NCI-H510A (cell line): Measurements from ENCODE around the gene PARP4.
"Not testable (repeated sequence)": the region's sequence is repeated elsewhere in the genome, so short reads cannot be mapped to it uniquely, and the experiment has no call there.

Experiments
- DNase-seq: peaks from one replicate; lab custom pipeline; 2025; lab: John Stamatoyannopoulos, UW

PARP4 gene

GRCh38 chr13:24505756-24506155, 6.8 kb downstream of the PARP4 start:
- DNase-seq = no peak

GRCh38 chr13:24505256-24505655, 7.3 kb downstream of the PARP4 start:
- DNase-seq = no peak

DNA sequence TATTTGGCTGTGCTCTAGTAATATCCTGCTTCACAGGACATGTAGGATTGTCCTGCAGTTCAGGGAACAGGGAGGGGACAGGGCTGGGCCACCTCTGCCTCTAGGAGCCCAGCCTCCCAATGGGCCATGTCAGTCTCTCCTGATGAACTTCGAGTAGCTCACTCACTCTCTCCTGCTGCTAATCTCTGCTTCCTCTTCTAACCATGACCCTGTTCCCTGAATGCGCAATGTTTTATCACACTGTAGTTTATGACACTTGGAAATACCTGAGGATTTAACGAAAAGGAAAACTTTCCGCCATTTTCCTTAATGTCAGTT, 9.2 kb downstream of the PARP4 start:
- no peak for DNase-seq

DNA sequence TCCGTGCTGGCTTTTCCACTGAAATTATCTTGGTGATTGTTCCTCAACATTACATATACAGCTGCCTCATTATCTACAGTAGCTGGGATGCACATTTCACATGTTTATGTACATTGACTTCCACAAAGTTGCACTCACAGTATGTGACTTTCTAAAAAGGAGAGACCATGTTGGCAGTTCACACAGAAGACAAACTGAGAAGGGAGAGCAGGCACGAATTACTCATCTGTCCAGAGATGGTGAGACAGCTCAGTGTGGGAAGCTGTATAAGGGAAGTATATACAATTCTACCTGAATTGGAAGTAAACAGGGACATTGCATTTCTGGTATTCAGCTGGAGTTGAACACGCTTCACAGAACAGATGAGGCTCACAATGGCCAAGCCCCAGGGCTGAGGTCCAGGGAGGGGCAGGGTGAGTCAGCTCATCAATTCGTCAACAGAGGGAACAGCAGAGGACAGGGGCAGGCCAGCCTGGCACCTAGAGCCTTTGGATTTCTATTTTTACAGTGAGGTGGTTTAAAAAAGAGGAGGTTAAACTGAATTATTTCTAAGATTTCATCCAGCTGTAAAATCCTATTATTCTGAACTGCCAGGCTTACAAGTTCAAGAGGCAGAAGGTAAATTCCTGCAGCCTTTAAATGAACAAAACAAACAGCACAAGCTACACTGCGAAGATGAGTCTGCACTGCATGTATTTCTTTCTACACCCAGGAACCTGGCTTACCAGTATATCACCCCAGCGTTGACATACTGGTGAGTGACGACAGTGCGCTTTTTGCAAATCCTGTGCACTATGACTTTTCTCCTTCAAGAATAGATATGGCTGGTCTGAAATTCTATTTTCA, 9.8 kb downstream of the PARP4 start:
- no peak for DNase-seq

- no peak for DNase-seq
Observed at GRCh38 chr13:24500977-24501376, 11.6 kb downstream of the PARP4 start.

DNA sequence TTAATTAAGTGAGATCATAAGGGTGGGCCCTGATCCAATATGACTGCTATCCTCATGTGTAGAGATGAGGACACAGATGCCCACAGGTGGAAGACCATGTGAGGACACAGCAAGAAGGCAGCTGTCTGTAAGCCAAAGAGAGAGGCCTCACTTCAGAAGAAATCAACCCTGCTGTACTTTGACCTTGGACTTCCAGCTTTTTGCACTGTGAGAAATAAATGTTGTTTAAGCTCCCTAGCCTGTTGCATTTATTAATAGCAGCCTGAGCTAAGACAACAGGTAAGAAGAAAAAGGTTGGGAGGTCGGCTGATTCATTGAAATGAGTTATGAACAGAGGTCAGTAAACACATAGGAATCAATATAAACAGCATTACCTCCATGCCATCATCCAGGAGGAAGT, 14.8 kb downstream of the PARP4 start:
- no peak for DNase-seq

- DNase-seq = not testable (repeated sequence)
Observed at GRCh38 chr13:24496295-24496694, 16.3 kb downstream of the PARP4 start.

DNA sequence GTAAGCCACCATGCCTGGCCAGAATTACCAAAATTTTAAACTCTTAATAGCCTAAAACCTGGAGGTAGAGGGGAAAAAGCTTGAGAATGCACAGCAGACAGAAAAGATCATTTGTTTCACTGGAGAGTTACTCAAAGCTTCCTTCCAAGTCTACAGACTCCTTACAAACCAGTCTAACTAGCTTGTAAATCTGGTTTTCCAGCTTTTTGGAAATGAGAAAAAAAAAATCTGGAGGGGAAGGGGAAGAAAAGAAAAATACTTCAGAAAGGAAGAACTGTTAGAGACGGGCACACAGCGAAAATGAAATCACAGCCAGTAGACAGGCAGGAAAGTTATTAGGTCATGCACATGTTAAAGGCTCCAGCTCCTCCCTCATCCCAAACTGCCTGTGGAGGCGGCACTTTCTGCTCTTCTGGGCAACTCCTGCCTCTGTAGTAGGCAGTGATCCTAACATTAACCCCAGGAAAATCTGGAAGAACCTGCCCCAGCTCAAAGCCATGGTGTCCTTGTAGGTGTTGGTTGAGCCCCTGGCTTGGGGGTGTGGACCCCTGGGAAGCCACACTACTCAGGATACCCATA, 17.3 kb downstream of the PARP4 start:
- no peak for DNase-seq

- no peak for DNase-seq
Observed at GRCh38 chr13:24493356-24493755, 19.2 kb downstream of the PARP4 start.

DNA sequence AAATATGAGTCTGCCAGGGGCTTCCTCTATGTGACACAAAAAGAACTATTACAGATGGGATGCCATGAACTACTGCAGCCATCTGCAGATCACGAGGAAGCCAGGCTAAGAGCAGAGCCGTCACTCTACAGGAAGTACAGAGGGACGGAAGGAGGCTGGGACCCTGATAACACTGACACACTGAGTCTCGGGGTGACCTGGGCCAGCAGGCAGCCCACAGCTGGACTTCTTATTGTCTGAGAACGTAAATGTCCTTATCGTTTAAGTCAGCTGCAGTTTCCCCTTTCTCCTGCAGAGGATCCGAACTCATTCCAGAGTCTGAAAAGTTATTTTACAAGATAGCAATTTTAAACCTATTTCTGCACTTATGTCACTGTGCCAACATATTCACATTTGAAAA, 20.7 kb downstream of the PARP4 start:
- no peak for DNase-seq

GRCh38 chr13:24489721-24490120, 22.9 kb downstream of the PARP4 start:
- DNase-seq = no peak

DNA sequence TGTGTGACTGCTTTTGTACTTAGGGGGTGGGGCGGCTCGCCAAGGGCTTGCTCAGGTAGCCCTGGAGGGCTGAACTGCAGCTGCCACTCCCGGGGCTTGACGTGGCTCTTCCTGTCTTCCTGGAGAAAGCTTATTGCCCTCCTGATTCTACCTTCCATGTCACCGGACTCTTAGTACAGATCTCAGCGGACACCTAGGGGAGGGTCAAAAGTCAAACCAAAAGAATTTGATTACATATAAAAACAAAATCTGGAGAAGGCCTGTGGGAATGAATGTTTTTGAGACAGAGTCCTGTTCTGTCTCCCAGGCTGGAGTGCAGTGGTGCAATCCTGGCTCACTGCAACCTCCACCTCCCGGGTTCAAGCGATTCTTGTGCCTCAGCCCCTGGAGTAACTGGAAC, 24.5 kb downstream of the PARP4 start:
- not testable (repeated sequence) for DNase-seq

- DNase-seq = not testable (repeated sequence)
Observed at GRCh38 chr13:24486017-24486657, 26.4 kb downstream of the PARP4 start.

DNA sequence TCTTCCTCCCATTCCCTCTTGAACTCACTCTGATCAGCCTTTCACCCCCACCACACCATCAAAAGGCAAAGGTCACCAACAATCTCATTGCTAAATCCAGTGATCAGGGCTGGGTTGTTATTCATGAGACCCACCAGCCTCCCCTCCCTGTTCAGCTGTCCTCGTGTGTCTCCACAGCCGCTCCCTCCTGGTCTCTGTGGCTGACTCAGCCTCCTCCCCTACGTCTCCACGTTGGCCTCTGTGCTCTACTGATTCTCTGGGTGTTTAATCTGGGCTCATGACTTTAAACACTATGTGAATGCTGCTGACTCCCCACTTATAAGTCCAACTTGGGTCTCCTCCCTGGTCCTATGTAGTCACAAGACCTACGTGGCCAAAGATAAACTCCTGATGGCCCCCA, 38.9 kb downstream of the PARP4 start:
- no peak for DNase-seq

GRCh38 chr13:24472129-24472528, 40.4 kb downstream of the PARP4 start:
- DNase-seq = not testable (repeated sequence)

DNA sequence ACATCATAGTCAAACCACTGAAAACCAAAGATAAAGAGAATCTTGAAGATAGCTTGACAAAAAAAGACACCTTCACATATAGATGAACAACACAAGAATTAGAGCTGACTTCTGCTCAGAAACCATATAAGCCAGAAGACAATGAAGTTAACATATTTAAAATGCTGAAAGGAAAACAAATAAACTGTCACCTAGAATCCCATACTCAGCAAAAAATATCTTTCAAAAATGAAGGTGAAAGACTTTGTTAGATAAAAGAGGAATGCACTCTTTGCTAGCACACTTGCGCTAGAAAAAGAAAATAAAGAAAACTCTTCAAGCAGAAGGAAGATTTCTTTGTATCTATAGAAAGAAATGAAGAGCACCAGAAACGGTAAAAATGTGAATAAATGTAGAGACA, 49.5 kb downstream of the PARP4 start:
- no peak for DNase-seq

GRCh38 chr13:24460256-24460655, 52.3 kb downstream of the PARP4 start:
- DNase-seq = no peak

DNA sequence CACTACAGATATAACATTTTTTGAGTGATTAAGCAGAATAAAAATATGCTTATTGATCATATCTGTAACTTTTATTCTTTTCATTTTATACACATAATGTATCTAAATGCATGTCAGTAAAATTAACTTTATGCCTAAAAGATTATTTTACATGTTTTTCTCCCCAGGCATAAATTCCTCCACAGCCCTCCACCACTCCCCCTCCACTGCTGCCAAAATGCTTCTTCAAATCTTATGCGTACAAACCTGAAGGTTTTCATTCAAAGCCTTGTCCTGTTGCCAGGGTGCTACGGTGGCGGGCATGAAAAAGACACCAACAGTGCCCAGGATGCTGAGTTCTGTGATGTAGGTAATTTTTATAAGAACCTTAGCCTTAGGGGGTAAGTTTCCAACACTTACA, 52.9 kb downstream of the PARP4 start:
- no peak for DNase-seq

DNA sequence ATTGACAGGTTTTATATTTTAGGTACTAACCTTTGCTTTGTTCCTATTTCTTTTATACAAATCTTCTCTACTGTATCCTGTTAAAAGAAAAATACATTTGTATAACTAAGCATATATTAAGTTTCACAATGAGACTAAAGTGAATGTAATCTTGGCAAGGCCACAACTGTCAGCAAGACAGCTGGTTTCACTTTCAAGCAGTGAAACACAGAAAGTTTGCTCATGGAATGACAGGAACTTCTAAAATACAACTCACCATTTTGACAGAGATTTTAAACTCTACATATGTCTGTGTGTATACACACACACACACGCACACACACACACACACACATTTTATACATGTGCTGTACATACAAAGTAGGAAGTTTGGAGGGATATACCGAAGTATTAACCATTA, 53.3 kb downstream of the PARP4 start:
- no peak for DNase-seq

GRCh38 chr13:24458736-24459135, 53.8 kb downstream of the PARP4 start:
- no peak for DNase-seq

DNA sequence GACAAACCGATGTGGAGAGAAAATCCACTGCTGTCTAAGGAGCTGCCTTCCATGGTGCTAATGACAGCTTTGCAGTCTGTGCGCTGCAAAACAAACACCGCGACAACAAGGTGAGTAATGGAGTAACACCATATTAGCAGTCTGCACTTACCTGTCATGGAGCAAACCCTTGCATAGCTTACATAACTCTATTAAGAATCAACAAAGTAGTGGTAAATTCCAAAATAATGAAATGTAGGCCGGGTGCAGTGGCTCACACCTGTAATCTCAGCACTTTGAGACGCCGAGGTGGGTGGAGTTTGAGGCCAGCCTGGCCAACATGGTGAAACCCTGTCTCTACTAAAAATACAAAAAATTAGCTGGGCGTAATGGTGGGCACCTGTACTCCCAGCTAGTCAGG, 56.2 kb downstream of the PARP4 start:
- no peak for DNase-seq

GRCh38 chr13:24454056-24454455, 58.5 kb downstream of the PARP4 start:
- DNase-seq = no peak

DNA sequence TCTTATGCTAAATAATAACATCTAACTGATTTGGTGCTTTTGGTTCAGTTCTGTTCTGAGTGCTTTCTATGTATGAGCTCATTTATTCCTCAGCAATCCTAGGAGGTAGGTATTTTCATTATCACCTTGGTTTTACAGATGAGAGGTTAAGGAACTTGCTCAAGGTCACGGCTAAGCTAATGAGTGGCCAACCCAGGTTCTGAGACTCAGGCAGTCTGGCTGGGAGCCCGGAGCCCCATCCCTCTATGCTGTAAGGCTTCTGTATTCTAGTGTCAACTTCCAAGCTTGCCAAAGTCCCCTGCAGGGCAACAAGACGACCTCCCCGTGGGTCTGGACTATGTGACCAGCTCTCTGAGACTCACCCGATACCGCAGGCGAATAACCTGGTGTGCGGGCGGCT, 60.5 kb downstream of the PARP4 start:
- DNase-seq = no peak

DNA sequence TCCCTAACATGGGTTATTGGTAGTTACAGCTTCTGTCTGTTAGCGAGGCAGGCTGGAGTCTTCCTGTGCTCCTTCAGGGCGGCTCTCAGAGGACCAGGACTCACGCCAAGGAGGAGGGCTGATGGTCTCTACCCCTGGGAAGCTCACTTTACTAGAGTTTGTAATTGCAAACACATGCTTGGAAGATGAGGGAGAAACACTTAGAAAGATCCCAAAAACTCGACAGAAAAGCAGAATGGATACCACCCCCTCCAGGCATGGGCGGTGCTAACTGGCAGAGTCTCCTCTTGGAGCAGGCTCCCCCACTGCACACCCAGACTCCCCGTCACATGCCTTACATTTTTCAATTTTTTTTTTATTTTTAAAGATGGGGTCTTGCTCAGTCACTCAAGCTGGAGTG, 62.0 kb downstream of the PARP4 start:
- DNase-seq = no peak
